Nephron progenitor cell (in vitro differentiated cells): ENCODE results near the gene PRKG1.

ENCODE experiments used
- DNase-seq: peaks from one replicate; pipeline ENCODE4 v3.0.0; 2021
- H3K27ac Mint-ChIP-seq: 2 replicates; pipeline ENCODE4 v1.8.0; 2021; ENCODE audit warnings: mild to moderate bottlenecking, moderate library complexity, mixed read lengths
- H3K27me3 Mint-ChIP-seq: 2 replicates; pipeline ENCODE4 v1.8.0; 2021; ENCODE audit warnings: mild to moderate bottlenecking, low read depth, mixed read lengths; ENCODE audit not compliant: poor library complexity
- H3K36me3 Mint-ChIP-seq: 2 replicates; pipeline ENCODE4 v1.8.0; 2021; ENCODE audit warnings: low read depth, mixed read lengths
- H3K4me1 Mint-ChIP-seq: 2 replicates; pipeline ENCODE4 v1.8.0; 2021; ENCODE audit warnings: mixed read lengths
- H3K4me3 Mint-ChIP-seq: 2 replicates; pipeline ENCODE4 v1.8.0; 2021; ENCODE audit warnings: mild to moderate bottlenecking, moderate library complexity, mixed read lengths
- H3K9me3 Mint-ChIP-seq: 2 replicates; pipeline ENCODE4 v1.8.0; 2021; ENCODE audit warnings: mild to moderate bottlenecking, moderate library complexity, mixed read lengths
- CTCF ChIP-seq: fragments of 200-600 bp; sonication (generic); IDR thresholded peaks from 2 replicates; pipeline ENCODE4 v1.5.0; 2021; ENCODE audit warnings: antibody characterized with exemption

The PRKG1 gene

DNA sequence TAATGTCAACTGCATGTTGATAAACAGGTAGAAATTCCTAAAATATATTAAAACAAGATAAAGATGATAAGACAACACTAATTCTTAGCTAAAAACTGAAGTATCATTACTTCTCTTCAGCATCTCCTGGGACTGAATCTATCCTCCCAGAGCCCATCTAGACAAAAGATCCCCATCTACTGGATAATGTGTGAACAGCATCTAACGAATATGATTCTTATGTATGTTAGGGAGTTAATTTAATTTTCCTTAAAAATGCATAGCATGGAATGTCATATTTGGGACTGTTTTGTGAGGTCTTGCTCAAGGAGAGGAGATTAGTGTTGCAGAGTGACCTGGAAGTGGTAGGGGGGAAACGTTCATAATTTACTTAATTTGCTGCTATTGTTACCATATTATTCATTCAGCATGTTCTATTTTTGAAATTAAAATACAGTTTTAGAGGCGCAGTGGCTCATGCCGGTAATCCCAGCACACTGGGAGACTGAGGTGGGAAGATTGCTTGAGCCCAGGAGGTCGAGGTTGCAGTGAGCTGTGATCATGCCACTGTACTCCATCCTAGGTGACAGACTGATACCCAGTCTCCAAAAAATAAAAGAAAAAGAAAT lies 930.2 kb downstream of the PRKG1 start:
- no peaks in the 10 kb centered on the region for H3K27me3 Mint-ChIP-seq

GRCh38 chr10:52007091-52007490 lies 932.8 kb downstream of the PRKG1 start:
- H3K36me3 Mint-ChIP-seq = peaks cover 41% of the 10 kb centered on the region
- TF ChIP-seq CTCF = no peak

More for the DNA sequence above, 930.2 kb downstream of the PRKG1 start:
- H3K4me1 Mint-ChIP-seq = no peaks in the 10 kb centered on the region
- TF ChIP-seq CTCF = peak; percentile 62
- H3K27ac Mint-ChIP-seq = no peak overlapping the region
- DNase-seq = no peak
- peaks cover 39% of the 10 kb centered on the region for H3K9me3 Mint-ChIP-seq
- H3K36me3 Mint-ChIP-seq = peaks cover 33% of the 10 kb centered on the region
- H3K4me3 Mint-ChIP-seq = no peak overlapping the region

DNA sequence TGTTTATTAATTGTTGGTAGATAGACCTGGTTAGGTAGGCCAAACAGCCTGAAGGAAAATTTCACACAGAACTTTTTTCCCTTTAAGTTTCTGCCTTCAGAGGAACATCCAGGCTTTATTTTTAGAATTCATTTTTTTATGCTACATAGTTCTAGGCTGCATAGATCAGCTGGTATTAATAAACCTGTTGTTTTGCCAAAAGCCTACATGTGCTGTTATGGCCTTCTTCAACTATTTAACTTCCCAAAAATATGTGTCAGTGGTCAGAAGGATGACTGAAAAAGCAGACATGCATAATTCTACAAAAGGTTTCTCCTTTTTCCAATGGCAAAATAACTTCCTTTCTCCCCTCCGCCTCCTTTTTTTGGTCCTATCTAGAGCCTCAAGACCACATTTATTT lies 936.8 kb downstream of the PRKG1 start:
- Mint-ChIP-seq H3K9me3 (peaks cover 86% of the 10 kb centered on the region), H3K27me3 (no peaks in the 10 kb centered on the region), H3K36me3 (peaks cover 58% of the 10 kb centered on the region), H3K27ac (no peak overlapping the region), H3K4me3 (no peak overlapping the region), H3K4me1 (no peaks in the 10 kb centered on the region)
- DNase-seq = no peak
- TF ChIP-seq CTCF = no peak

More at GRCh38 chr10:52007091-52007490, 932.8 kb downstream of the PRKG1 start:
- peaks cover 57% of the 10 kb centered on the region for H3K9me3 Mint-ChIP-seq
- H3K4me1 Mint-ChIP-seq = no peaks in the 10 kb centered on the region
- H3K4me3 Mint-ChIP-seq = no peak overlapping the region
- H3K27me3 Mint-ChIP-seq = no peaks in the 10 kb centered on the region
- DNase-seq = no peak
- H3K27ac Mint-ChIP-seq = no peak overlapping the region

DNA sequence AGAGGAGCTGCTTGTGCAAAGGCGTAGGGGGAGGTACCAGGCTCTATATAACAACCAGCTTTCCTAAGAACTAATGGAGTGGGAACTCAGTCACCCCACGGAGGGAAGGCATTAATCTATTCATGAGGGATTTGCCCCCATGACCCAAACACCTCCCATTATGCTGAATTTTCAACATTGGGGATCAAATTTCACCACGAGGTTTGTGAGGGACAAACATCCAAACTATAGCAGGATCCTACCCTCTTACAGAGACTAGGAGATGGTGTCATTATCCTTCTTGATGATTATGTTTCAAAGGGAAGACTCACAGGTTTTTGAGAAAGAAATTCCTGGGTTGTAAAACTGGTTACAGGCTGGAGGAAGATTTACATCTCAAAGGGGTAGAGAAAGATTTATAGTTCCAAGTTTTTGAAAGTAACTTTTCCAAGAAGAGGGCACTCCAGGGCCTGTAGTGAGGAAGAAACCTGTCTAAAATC lies 944.8 kb downstream of the PRKG1 start:
- H3K27ac Mint-ChIP-seq = peak overlapping the region; percentile 98
- H3K27me3 Mint-ChIP-seq = peaks cover 3% of the 10 kb centered on the region
- H3K4me1 Mint-ChIP-seq = peaks cover 51% of the 10 kb centered on the region
- no peak for TF ChIP-seq CTCF
- H3K4me3 Mint-ChIP-seq = peak overlapping the region; percentile 48
- peak; percentile 34 for DNase-seq
- peaks cover 32% of the 10 kb centered on the region for H3K36me3 Mint-ChIP-seq
- H3K9me3 Mint-ChIP-seq = peaks cover 44% of the 10 kb centered on the region

GRCh38 chr10:52019656-52020055 lies 945.4 kb downstream of the PRKG1 start:
- DNase-seq = no peak
- Mint-ChIP-seq H3K27ac (peak overlapping the region; percentile 98), H3K9me3 (peaks cover 42% of the 10 kb centered on the region), H3K4me1 (peaks cover 51% of the 10 kb centered on the region), H3K4me3 (peak overlapping the region; percentile 48), H3K27me3 (peaks cover 3% of the 10 kb centered on the region), H3K36me3 (peaks cover 29% of the 10 kb centered on the region)
- no peak for TF ChIP-seq CTCF

GRCh38 chr10:52020173-52020572 lies 945.9 kb downstream of the PRKG1 start:
- peaks cover 29% of the 10 kb centered on the region for H3K36me3 Mint-ChIP-seq
- H3K27ac Mint-ChIP-seq = peak overlapping the region; percentile 95
- peaks cover 41% of the 10 kb centered on the region for H3K9me3 Mint-ChIP-seq
- TF ChIP-seq CTCF = no peak
- peaks cover 3% of the 10 kb centered on the region for H3K27me3 Mint-ChIP-seq
- H3K4me3 Mint-ChIP-seq = peak overlapping the region; percentile 14
- H3K4me1 Mint-ChIP-seq = peaks cover 51% of the 10 kb centered on the region
- DNase-seq = no peak
